ENCODE data around the gene LRMDA. TPM values are rescaled to one million over a fixed set of nuclear protein-coding genes. Genes with fewer than 3 reads are reported as not detected.

The LRMDA gene
- total RNA-seq, 1 experiment from 2014 or later: not detected

DNA sequence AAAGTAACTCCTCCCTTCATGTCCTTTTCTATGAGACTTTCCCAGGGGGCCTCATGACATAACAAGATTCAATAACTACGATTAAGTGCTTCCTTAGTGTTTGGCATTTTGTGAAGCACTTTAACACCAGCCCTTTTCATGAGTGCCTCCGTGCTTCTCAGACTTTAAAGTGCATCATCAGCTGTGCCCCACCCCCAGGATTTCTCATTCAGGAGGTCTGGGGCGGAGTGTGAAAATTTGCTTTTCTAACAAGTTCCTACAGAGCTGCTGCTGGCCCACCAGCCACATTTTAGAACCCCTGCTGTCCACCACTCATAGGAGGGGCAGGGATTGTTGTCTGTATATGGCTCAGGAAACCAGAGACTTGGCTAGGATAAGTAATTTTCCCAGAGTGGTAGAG, 445.3 kb downstream of the LRMDA start:
- no peaks in the 10 kb centered on the region for H3K27me3 ChIP-seq (replicated peaks; ENCODE audit: insufficient read depth, low read depth, low read length, poor library complexity)
- H3K9me3 ChIP-seq (ENCODE audit: low read depth, low read length, poor library complexity, severe bottlenecking): no peaks in the 10 kb centered on the region
- no peaks in the 10 kb centered on the region for H3K36me3 ChIP-seq (ENCODE audit: insufficient read depth, low read length, poor library complexity, severe bottlenecking)
- BruUV-seq (replicated peaks): no TSS peak
- POLR2A ChIA-PET (ENCODE audit: low non-redundant PET): no interaction called here
- no peak overlapping the region for H3K27ac ChIP-seq (ENCODE audit: low read depth, low read length, poor library complexity, severe bottlenecking)
- DNase-seq (ENCODE audit: low spot score): peak; percentile 9
- CTCF ChIA-PET: no interaction called here
- H3K4me1 ChIP-seq (ENCODE audit: insufficient read depth, low read length, poor library complexity, severe bottlenecking): no peaks in the 10 kb centered on the region
- intact Hi-C loops (cut with micrococcal nuclease; ENCODE audit: unreplicated experiment): no loop called here
- no peak overlapping the region for H3K4me3 ChIP-seq (ENCODE audit: low read depth, low read length, poor library complexity, severe bottlenecking)
- TF ChIP-seq, protein P1, sequence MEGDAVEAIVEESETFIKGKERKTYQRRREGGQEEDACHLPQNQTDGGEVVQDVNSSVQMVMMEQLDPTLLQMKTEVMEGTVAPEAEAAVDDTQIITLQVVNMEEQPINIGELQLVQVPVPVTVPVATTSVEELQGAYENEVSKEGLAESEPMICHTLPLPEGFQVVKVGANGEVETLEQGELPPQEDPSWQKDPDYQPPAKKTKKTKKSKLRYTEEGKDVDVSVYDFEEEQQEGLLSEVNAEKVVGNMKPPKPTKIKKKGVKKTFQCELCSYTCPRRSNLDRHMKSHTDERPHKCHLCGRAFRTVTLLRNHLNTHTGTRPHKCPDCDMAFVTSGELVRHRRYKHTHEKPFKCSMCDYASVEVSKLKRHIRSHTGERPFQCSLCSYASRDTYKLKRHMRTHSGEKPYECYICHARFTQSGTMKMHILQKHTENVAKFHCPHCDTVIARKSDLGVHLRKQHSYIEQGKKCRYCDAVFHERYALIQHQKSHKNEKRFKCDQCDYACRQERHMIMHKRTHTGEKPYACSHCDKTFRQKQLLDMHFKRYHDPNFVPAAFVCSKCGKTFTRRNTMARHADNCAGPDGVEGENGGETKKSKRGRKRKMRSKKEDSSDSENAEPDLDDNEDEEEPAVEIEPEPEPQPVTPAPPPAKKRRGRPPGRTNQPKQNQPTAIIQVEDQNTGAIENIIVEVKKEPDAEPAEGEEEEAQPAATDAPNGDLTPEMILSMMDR (conservative IDR thresholded peaks at IDR 0.05; ENCODE audit: low read depth, low read length): no peak
- TF ChIP-seq EZH2 (IDR thresholded peaks at IDR 0.05; ENCODE audit: borderline replicate concordance, low read depth, low read length, poor library complexity, severe bottlenecking): no peak

DNA sequence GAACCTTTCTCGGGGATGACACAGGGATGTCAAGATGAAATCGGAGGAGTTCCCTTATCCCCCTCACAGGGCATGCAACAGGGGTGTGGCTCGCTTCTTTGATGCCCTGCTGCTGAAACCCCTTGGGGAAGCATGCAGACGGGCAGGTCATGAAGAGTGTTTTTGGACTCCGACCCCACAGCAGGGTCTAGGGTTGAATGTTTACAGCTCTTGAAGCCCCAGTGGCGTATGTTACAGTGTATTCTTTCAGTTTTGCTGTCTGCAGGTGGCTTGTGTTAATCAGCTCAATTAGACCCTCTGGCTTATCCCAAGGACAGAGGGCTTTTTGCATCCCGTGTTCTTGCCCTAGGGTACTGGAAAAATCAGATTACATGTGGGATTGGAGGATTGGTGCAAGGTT, 446.5 kb downstream of the LRMDA start:
- H3K4me3 ChIP-seq (ENCODE audit: low read depth, low read length, poor library complexity, severe bottlenecking): no peak overlapping the region
- H3K36me3 ChIP-seq (ENCODE audit: insufficient read depth, low read length, poor library complexity, severe bottlenecking): no peaks in the 10 kb centered on the region
- POLR2A ChIA-PET (ENCODE audit: low non-redundant PET): no interaction called here
- TF ChIP-seq, protein P1 (conservative IDR thresholded peaks at IDR 0.05; ENCODE audit: low read depth, low read length): no peak
- TF ChIP-seq EZH2 (IDR thresholded peaks at IDR 0.05; ENCODE audit: borderline replicate concordance, low read depth, low read length, poor library complexity, severe bottlenecking): no peak
- no peaks in the 10 kb centered on the region for H3K27me3 ChIP-seq (replicated peaks; ENCODE audit: insufficient read depth, low read depth, low read length, poor library complexity)
- no peak overlapping the region for H3K27ac ChIP-seq (ENCODE audit: low read depth, low read length, poor library complexity, severe bottlenecking)
- intact Hi-C loops (cut with micrococcal nuclease; ENCODE audit: unreplicated experiment): no loop called here
- DNase-seq (ENCODE audit: low spot score): no peak
- H3K4me1 ChIP-seq (ENCODE audit: insufficient read depth, low read length, poor library complexity, severe bottlenecking): no peaks in the 10 kb centered on the region
- CTCF ChIA-PET: no interaction called here
- H3K9me3 ChIP-seq (ENCODE audit: low read depth, low read length, poor library complexity, severe bottlenecking): no peaks in the 10 kb centered on the region
- no TSS peak for BruUV-seq (replicated peaks)

DNA sequence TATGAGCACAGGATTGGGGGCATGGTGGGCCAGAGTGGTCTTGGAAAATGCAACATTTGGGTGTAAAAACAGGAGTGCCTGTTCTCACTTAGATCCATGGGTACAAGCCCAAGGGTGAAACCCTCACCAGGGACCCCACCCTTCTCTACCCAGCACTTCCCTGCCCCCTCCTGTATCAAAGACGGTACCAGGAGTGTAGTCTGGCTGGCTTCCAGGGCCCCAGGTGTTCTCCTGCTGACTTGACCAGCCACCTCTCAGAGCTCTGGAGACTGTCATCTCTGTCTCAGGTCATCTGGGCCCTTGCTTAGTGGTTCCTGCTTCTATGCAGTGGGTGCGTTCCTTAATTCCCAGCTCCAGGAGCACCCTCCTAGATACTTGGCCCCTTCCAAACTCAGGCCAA, 447.2 kb downstream of the LRMDA start:
- H3K36me3 ChIP-seq (ENCODE audit: insufficient read depth, low read length, poor library complexity, severe bottlenecking): no peaks in the 10 kb centered on the region
- H3K4me3 ChIP-seq (ENCODE audit: low read depth, low read length, poor library complexity, severe bottlenecking): no peak overlapping the region
- H3K9me3 ChIP-seq (ENCODE audit: low read depth, low read length, poor library complexity, severe bottlenecking): no peaks in the 10 kb centered on the region
- ChIA-PET CTCF (no interaction called here), POLR2A (ENCODE audit: low non-redundant PET) (no interaction called here)
- intact Hi-C loops (cut with micrococcal nuclease; ENCODE audit: unreplicated experiment): no loop called here
- H3K27ac ChIP-seq (ENCODE audit: low read depth, low read length, poor library complexity, severe bottlenecking): no peak overlapping the region
- no peaks in the 10 kb centered on the region for H3K4me1 ChIP-seq (ENCODE audit: insufficient read depth, low read length, poor library complexity, severe bottlenecking)
- BruUV-seq (replicated peaks): no TSS peak
- TF ChIP-seq, protein P1 (conservative IDR thresholded peaks at IDR 0.05; ENCODE audit: low read depth, low read length): no peak
- no peak for TF ChIP-seq EZH2 (IDR thresholded peaks at IDR 0.05; ENCODE audit: borderline replicate concordance, low read depth, low read length, poor library complexity, severe bottlenecking)
- H3K27me3 ChIP-seq (replicated peaks; ENCODE audit: insufficient read depth, low read depth, low read length, poor library complexity): no peaks in the 10 kb centered on the region
- DNase-seq (ENCODE audit: low spot score): no peak
